ENCODE measurements around the gene VDR. TPM values are rescaled to one million over a fixed set of nuclear protein-coding genes. Genes with fewer than 3 reads are reported as not detected.
A peak's percentile ranks its signal among the peaks of the same experiment; 100 is the strongest.

VDR gene
- polyA plus RNA-seq (ENCODE audit: low read depth in 6 of 6), result under 1 TPM in 2 of 6 donors, not detected in 4; 0.05 to 0.44 TPM

DNA sequence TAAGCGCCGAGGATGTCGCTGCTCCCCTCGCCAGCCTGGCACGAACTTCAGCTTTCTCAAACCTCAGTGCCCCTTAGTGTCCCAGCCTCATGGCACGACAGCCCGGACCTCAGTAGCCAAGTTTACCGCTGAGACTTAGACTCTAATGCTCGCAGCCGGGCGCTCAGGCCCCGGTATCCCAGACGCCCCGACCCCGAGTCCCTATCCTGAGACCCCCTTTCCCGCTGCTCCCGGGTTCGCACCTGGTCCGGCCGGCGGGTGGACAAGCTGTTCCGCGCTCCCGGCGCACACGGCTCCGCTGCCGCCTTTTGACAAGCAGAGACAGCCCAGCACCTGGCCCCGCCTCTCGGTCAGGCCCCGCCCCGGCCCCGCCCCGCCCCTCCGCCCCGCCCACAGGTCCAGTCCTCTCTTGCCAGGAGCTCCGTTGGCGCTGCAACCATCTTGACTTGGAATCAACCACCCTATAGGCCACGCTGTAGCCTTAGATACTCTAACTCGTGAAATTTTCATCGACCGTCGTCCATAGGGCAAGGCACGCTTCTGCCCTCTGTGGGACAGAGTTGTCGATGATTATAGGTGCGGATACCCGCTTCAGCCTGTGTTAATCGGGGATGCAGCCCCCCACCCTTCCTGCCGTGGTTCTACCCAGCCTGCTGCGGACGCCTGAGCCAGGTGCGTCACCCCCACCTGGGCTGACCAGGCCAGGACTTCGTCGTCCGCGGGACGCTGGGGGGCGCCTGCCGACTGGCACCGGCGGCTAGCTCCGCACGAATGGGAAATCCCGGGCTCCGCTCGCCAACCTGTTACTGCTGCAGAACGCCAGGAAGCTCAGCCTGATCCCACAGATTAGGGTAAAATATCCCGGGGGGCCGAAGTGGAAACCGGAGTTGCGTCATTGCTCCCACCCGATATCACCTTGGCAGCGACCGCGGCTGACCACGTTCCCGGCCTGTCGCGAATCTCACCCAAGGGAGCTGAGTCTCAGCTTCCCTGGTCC lies at the start of gene VDR:
TSS of gene VDR (minus strand) at position 282 of the 997 bp plus-strand sequence. CDS start 25,881 bp downstream, outside the sequence.
- DNase-seq, result peak; percentile 46
- peaks cover 42 to 54% (median 46%) of the 10 kb centered on the region in 3 donors for H3K27me3 Mint-ChIP-seq
- peak; percentile 72 to 73 for ATAC-seq (ENCODE audit: low read depth in 2 of 2)
- H3K36me3 Mint-ChIP-seq, result peaks cover 0 to 6% of the 10 kb centered on the region in 2 donors
- H3K4me3 Mint-ChIP-seq, result peak within 1 kb of the TSS; percentile 81 to 95 (median 92)
- H3K4me1 Mint-ChIP-seq, result peaks cover 21 to 23% (median 22%) of the 10 kb centered on the region in 3 donors
- no peaks in the 10 kb centered on the region for H3K9me3 Mint-ChIP-seq
- peak within 1 kb of the TSS in 5 of 6 donors; percentile 35 to 80 (median 64) for H3K27ac Mint-ChIP-seq

DNA sequence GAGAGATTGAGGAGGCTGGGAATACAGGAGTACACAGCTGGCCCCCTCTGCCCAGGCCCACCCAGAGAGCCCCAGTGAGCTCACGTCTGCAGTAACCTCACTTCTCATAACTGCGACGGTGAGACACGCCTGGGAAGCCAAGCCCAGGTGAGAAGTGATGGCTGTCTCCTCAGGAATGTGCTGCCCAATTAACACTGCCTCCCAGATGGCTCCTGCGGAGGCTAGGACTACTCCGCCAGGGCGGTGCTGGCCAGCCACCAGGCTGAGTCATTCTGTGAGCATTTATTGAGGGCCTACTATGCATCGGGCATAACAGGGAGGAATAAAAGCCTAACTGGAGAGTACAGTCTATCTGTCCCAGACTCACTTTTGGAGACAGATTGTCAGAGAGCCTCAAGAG lies 49.3 kb upstream of the VDR start:
- no peaks in the 10 kb centered on the region for H3K36me3 Mint-ChIP-seq
- H3K9me3 Mint-ChIP-seq, result peaks cover 0 to 20% (median 13%) of the 10 kb centered on the region in 7 donors
- DNase-seq (no peak), ATAC-seq (ENCODE audit: low read depth in 2 of 2) (no peak)
- H3K4me1 Mint-ChIP-seq, result peaks cover 0 to 6% (median 4%) of the 10 kb centered on the region in 3 donors
- peaks cover 18 to 40% (median 34%) of the 10 kb centered on the region in 3 donors for H3K27me3 Mint-ChIP-seq
- no peak overlapping the region for H3K4me3 Mint-ChIP-seq
- H3K27ac Mint-ChIP-seq, result no peak overlapping the region

DNA sequence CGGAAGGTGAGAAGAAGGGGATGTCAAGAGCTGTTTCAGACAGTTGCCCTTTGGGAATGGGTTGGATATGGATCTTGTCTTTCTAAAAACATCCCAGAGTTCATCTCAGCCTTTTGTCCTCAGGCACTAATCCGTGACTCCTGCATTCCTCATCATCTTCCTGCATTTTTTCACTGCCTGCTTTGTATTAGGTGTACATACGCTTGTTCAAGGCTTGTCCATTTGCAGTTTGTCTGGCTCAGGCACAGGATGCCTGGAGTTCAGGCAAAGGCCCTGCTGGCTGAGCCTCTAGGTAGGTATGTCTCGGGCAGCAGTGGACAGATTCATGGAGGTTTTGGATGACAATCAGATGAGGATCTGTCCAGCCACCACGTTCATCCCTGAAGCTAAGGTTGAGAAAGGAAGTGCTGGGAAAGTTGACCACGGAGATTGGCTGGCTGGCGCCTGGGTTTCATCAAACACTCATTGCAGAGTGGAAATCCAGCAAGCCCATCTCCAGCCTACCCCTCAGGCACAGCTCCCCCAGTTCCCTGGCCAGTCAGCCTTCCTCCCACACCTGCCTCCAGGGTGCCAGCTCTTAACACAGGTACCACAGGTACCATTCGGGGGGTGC lies 46.2 kb upstream of the VDR start:
- Mint-ChIP-seq H3K4me3 (peak overlapping the region in 1 of 8 donors; percentile 49), H3K36me3 (no peaks in the 10 kb centered on the region), H3K4me1 (peaks cover 0 to 13% (median 4%) of the 10 kb centered on the region in 3 donors), H3K27ac (no peak overlapping the region), H3K27me3 (peaks cover 15 to 52% (median 38%) of the 10 kb centered on the region in 3 donors), H3K9me3 (no peaks in the 10 kb centered on the region)
- DNase-seq (no peak), ATAC-seq (ENCODE audit: low read depth in 2 of 2) (no peak)

DNA sequence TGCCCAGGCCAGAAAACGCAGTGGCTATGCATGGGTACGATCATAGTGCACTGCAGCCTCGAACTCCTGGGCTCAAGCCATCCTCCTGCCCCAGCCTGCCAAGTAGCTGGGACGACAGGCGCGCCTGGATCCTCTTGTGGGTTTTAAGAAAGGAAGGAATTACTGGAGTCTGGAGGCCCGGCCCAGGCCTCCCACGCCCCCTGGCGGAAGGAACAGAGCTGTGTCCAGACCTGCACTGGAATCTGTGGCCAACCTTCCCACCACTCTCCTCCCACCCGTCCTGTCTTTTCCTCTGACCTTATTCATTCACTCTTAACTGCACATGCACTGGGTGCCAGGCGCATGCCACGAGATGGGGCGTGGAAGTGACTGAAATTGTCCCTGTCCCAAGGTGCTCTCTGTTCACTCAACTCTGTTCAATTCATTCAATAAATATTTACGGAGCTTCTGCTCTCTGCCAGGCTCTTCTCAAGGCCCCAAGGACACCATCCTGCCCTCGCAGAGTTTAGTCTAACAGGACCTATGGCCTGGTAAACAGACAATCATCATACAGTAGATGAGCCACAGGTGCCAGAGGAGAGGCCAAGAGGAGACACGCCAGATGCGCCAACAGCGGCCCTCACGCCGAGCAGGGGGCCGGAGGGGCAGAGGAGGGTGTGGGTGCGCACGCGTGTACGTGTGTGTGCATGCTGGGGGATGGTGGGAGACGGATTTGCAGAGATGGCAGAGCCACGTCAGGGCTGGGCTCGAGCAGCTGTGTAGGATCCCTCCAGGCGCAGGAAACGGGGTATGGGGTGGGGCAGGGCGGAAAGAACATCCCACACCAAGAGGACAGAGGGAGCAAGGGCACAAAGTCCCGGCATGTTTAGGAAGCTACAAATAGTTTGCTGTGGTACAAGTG lies 44.9 kb upstream of the VDR start:
- ATAC-seq (ENCODE audit: low read depth in 2 of 2), result peak; percentile 38 to 44
- peak overlapping the region in 1 of 6 donors; percentile 76 for H3K27ac Mint-ChIP-seq

DNA sequence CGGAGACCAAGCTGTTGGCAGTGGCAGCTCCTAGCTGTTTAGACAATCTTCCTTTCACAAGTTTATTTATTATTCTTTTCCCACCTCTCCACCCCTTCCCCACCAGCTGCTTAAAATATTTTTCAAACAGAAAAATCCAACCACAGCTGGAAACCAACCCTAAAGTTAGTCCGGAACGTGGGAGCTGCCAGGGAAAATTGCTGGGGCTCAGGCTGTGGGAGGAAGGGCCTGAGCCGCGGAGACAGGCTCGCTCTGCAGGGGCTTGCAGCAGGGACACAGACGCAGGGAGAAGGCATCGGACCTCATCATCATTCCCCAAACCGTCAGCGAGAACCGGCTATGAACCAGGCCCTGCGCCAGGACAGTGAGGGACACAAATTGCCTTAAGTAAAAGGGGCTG lies 42.5 kb upstream of the VDR start:
- no peaks in the 10 kb centered on the region for H3K36me3 Mint-ChIP-seq
- ATAC-seq (ENCODE audit: low read depth in 2 of 2) (no peak), DNase-seq (no peak)
- peaks cover 0 to 13% (median 4%) of the 10 kb centered on the region in 3 donors for H3K4me1 Mint-ChIP-seq
- no peaks in the 10 kb centered on the region for H3K9me3 Mint-ChIP-seq
- peaks cover 15 to 49% (median 42%) of the 10 kb centered on the region in 3 donors for H3K27me3 Mint-ChIP-seq
- H3K27ac Mint-ChIP-seq, result no peak overlapping the region
- no peak overlapping the region for H3K4me3 Mint-ChIP-seq

More for the DNA sequence above, 44.9 kb upstream of the VDR start:
- H3K4me3 Mint-ChIP-seq, result no peak overlapping the region
- peak; percentile 11 for DNase-seq
- no peaks in the 10 kb centered on the region for H3K9me3 Mint-ChIP-seq
- peaks cover 0 to 13% (median 4%) of the 10 kb centered on the region in 3 donors for H3K4me1 Mint-ChIP-seq
- no peaks in the 10 kb centered on the region for H3K36me3 Mint-ChIP-seq
- H3K27me3 Mint-ChIP-seq, result peaks cover 15 to 44% (median 42%) of the 10 kb centered on the region in 3 donors

DNA sequence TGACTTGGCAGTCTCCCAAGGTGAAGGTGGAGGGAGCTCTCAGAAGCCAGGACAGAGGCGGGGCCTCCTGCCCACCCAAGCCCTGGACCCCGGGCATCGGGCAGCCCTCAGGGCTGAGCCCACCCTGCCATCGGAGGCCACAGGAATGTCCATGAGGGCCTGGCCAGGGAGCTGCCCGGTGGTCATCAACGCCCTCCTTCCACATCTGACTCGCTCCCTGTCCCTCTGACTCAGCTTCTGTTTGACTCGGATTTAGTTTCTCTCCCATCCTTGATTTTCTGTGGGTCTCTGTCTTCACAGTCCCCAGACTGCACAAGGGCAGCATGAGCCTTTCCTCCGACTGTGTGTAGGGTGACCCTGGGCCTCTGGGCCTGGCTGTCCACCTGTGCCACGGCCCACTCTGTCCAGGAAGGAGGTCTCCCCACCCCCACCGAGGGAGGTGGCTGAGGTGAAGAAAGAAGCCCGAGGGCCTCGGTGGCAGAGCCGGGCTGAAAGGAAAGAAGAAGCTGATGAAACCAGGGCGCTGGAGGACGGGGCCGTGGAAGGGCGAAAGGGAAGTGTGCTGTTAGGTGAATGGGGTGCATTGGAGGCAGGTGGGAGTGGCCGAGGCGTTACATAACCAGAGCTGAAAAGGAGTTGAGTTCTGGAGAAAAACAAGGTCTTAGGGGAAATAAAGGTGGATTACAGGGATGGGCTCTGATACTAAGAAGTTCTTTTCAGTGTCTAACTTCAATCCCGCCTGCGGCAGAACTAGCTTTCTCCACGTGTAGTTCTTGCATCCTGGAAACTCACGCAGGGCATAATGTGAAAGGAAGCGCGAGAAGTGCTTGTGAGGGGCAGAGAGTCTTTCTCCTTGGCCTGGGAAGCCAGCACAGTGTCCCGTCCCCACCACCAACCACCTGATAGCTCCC lies 41.9 kb upstream of the VDR start:
- no peak overlapping the region for H3K4me3 Mint-ChIP-seq
- peaks cover 0 to under 1% of the 10 kb centered on the region in 2 donors for H3K36me3 Mint-ChIP-seq
- DNase-seq, result no peak
- peaks cover 0 to 13% (median 6%) of the 10 kb centered on the region in 3 donors for H3K4me1 Mint-ChIP-seq
- peaks cover 15 to 53% (median 43%) of the 10 kb centered on the region in 3 donors for H3K27me3 Mint-ChIP-seq
- ATAC-seq (ENCODE audit: low read depth in 2 of 2), result no peak
- H3K9me3 Mint-ChIP-seq, result no peaks in the 10 kb centered on the region
- H3K27ac Mint-ChIP-seq, result peak overlapping the region in 3 of 6 donors; percentile 54 to 74 (median 70)

DNA sequence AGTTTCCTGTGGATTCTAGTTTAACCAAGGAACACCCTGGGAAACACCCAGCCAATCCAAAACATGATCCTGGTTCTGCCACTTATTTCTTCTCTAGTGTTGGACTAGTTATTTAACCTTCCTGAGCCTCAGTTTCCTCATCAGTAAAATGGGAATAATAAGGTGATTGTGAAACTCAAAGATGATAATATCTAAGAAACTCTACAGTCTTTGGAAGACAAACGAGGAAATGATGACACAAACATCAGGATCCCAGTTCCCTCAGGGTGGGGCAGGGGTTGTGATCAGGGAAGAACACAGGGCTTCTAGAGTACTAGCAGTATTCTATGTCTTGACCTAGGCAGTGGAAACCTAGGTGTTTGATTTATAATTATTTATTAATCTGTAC lies 40.5 kb upstream of the VDR start:
- H3K27ac Mint-ChIP-seq, result no peak overlapping the region
- no peak for DNase-seq
- no peak overlapping the region for H3K4me3 Mint-ChIP-seq
- H3K9me3 Mint-ChIP-seq, result no peaks in the 10 kb centered on the region
- ATAC-seq (ENCODE audit: low read depth in 2 of 2), result no peak
- peaks cover 19 to 65% (median 48%) of the 10 kb centered on the region in 3 donors for H3K27me3 Mint-ChIP-seq
- peaks cover 6 to 20% (median 12%) of the 10 kb centered on the region in 3 donors for H3K4me1 Mint-ChIP-seq
- H3K36me3 Mint-ChIP-seq, result peaks cover 0 to 11% of the 10 kb centered on the region in 2 donors

DNA sequence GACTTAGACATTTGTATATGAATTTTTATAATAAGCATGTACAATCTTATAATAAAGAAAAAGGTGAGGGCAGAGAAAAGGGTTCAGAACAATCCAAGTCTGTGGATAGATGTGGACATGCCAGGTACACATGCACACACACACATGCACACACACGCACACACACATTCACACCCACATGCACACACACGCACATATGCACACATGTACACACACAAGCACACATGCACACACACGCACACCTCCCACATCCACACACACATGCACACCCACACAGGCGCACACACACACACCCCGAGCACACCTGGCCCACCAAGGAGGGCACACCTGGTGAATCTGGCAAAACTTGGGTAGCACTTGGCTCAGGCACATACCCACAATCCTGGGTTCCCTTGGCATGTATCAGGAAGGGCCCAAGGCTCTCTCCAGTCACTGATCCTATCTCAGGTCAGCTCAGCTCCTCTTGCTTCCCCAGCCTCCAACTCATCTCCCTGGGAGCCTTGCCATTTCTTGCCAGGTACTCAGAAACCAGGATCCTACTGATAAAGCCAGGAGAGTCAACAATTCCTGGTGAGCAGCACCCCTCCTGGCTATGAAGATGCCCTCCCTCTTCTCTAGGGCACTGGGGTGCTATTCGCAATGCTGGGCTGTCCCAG lies 40.0 kb upstream of the VDR start:
- H3K4me3 Mint-ChIP-seq, result no peak overlapping the region
- H3K9me3 Mint-ChIP-seq, result no peaks in the 10 kb centered on the region
- peaks cover 0 to 11% of the 10 kb centered on the region in 2 donors for H3K36me3 Mint-ChIP-seq
- peak overlapping the region in 1 of 6 donors; percentile 91 for H3K27ac Mint-ChIP-seq
- peaks cover 6 to 18% (median 12%) of the 10 kb centered on the region in 3 donors for H3K4me1 Mint-ChIP-seq
- peaks cover 23 to 65% (median 48%) of the 10 kb centered on the region in 3 donors for H3K27me3 Mint-ChIP-seq
- DNase-seq, result no peak
- no peak for ATAC-seq (ENCODE audit: low read depth in 2 of 2)

DNA sequence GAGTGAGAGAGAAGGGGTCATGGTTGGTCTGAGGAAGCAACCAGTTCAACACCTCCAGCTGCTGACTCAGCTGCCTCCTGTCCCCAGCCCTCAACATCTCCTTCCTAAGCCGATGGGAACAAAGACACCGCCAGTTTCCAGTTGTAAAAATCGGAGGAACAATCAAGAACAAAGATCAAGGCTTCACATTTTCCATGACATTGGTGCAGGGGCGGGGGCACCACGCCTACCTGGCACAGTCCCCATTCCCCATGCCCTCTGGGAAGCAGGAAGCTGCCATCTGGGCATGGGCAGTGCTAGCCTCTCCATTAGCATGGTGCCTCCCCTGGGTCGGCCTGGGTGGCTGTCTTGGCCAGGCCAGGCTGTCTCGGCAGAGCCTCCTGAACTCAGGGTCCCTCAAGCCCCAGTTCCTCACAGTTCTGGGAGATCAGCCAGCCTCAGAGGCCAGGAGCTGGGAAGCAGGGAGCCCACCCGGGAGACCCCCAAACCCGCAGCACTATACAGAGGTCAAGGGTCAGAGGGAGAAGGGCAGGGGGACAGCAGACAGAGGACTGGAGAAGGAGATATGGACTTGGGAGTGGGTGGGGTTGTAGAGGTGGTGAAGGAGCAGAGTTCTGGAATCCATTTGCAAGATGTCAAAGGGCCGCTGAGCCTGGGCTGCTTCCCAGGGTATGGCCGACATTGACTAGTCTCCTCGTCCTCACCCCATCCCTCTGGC lies 39.0 kb upstream of the VDR start:
- H3K27me3 Mint-ChIP-seq, result peaks cover 26 to 63% (median 45%) of the 10 kb centered on the region in 3 donors
- H3K4me1 Mint-ChIP-seq, result peaks cover 6 to 14% (median 8%) of the 10 kb centered on the region in 3 donors
- H3K27ac Mint-ChIP-seq, result no peak overlapping the region
- DNase-seq, result no peak
- H3K9me3 Mint-ChIP-seq, result no peaks in the 10 kb centered on the region
- no peak overlapping the region for H3K4me3 Mint-ChIP-seq
- no peak for ATAC-seq (ENCODE audit: low read depth in 2 of 2)
- peaks cover 0 to 11% of the 10 kb centered on the region in 2 donors for H3K36me3 Mint-ChIP-seq

DNA sequence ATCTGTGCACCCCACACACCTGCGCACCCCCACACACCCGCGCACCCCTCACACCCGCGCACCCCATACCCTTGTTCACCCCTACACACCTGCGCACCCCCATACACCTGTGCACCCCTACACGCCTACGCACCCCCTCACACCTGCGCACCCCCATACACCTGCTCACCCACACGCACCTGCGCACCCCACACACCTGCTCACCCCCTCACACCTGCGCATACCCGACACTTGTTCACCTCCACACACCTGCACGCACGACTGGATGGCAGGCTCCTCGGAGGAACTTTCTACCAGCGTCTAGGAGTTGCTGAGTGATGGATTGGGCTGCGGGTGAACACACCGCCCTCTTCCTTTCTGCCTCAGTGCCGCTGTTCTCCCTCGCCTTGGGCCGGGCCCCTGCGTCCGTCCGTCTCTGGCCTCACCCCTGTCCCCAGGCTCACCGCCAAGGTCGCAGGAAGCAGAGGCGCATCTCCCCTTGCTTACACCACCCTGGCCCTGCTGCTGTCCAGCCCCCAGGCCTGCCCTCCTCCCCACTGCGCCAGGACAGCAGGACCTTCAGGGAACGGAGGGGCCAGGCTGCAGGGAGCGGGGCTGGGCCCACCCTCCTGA lies 37.9 kb upstream of the VDR start:
- ATAC-seq (ENCODE audit: low read depth in 2 of 2) (no peak), DNase-seq (no peak)
- Mint-ChIP-seq H3K36me3 (peaks cover 0 to 11% of the 10 kb centered on the region in 2 donors), H3K27me3 (peaks cover 26 to 63% (median 45%) of the 10 kb centered on the region in 3 donors), H3K27ac (no peak overlapping the region), H3K9me3 (no peaks in the 10 kb centered on the region), H3K4me3 (no peak overlapping the region), H3K4me1 (peaks cover 6 to 14% (median 8%) of the 10 kb centered on the region in 3 donors)

Data from naive B cell (primary cell).